ENCODE measurements around the gene HHIP.

HHIP gene

GRCh38 chr4:144644368-144645101, 1.4 kb upstream of the HHIP start:
- H3K4me1 ChIP-seq (ENCODE audit: control insufficient read depth, insufficient read depth, low read length, poor library complexity, severe bottlenecking): peaks cover 4% of the 10 kb centered on the region
- H3K27me3 ChIP-seq (replicated peaks; ENCODE audit: control insufficient read depth, insufficient read depth, low read length, poor library complexity, severe bottlenecking): peaks cover 8% of the 10 kb centered on the region
- no peak overlapping the region for H3K4me3 ChIP-seq (ENCODE audit: insufficient read depth, low read depth, low read length, poor library complexity, severe bottlenecking)
- DNase-seq: no peak
- H3K9me3 ChIP-seq (ENCODE audit: control insufficient read depth, low read length): no peaks in the 10 kb centered on the region
- no peaks in the 10 kb centered on the region for H3K36me3 ChIP-seq (ENCODE audit: control insufficient read depth, insufficient read depth, low read length)
- no peak overlapping the region for H3K27ac ChIP-seq (ENCODE audit: insufficient read depth, low read length, poor library complexity, severe bottlenecking)

GRCh38 chr4:144645102-144645630, 790 bp upstream of the HHIP start:
- no peak overlapping the region for H3K27ac ChIP-seq (ENCODE audit: insufficient read depth, low read length, poor library complexity, severe bottlenecking)
- peaks cover 8% of the 10 kb centered on the region for H3K27me3 ChIP-seq (replicated peaks; ENCODE audit: control insufficient read depth, insufficient read depth, low read length, poor library complexity, severe bottlenecking)
- no peak for DNase-seq
- no peaks in the 10 kb centered on the region for H3K36me3 ChIP-seq (ENCODE audit: control insufficient read depth, insufficient read depth, low read length)
- no peaks in the 10 kb centered on the region for H3K9me3 ChIP-seq (ENCODE audit: control insufficient read depth, low read length)
- H3K4me3 ChIP-seq (ENCODE audit: insufficient read depth, low read depth, low read length, poor library complexity, severe bottlenecking): no peak overlapping the region
- H3K4me1 ChIP-seq (ENCODE audit: control insufficient read depth, insufficient read depth, low read length, poor library complexity, severe bottlenecking): peaks cover 4% of the 10 kb centered on the region

- H3K27ac ChIP-seq (ENCODE audit: insufficient read depth, low read length, poor library complexity, severe bottlenecking): no peak overlapping the region
- H3K4me3 ChIP-seq (ENCODE audit: insufficient read depth, low read depth, low read length, poor library complexity, severe bottlenecking): no peak overlapping the region
- H3K27me3 ChIP-seq (replicated peaks; ENCODE audit: control insufficient read depth, insufficient read depth, low read length, poor library complexity, severe bottlenecking): peaks cover 8% of the 10 kb centered on the region
- H3K36me3 ChIP-seq (ENCODE audit: control insufficient read depth, insufficient read depth, low read length): no peaks in the 10 kb centered on the region
- H3K9me3 ChIP-seq (ENCODE audit: control insufficient read depth, low read length): no peaks in the 10 kb centered on the region
- DNase-seq: no peak
- peaks cover 4% of the 10 kb centered on the region for H3K4me1 ChIP-seq (ENCODE audit: control insufficient read depth, insufficient read depth, low read length, poor library complexity, severe bottlenecking)
Observed at GRCh38 chr4:144646523-144647094, 653 bp downstream of the HHIP start.

- H3K27me3 ChIP-seq (replicated peaks; ENCODE audit: control insufficient read depth, insufficient read depth, low read length, poor library complexity, severe bottlenecking): peaks cover 8% of the 10 kb centered on the region
- DNase-seq: no peak
- peaks cover 4% of the 10 kb centered on the region for H3K4me1 ChIP-seq (ENCODE audit: control insufficient read depth, insufficient read depth, low read length, poor library complexity, severe bottlenecking)
- no peak overlapping the region for H3K4me3 ChIP-seq (ENCODE audit: insufficient read depth, low read depth, low read length, poor library complexity, severe bottlenecking)
- H3K36me3 ChIP-seq (ENCODE audit: control insufficient read depth, insufficient read depth, low read length): no peaks in the 10 kb centered on the region
- H3K27ac ChIP-seq (ENCODE audit: insufficient read depth, low read length, poor library complexity, severe bottlenecking): no peak overlapping the region
- H3K9me3 ChIP-seq (ENCODE audit: control insufficient read depth, low read length): no peaks in the 10 kb centered on the region
Observed at GRCh38 chr4:144647095-144647561, 1.2 kb downstream of the HHIP start.

GRCh38 chr4:144647590-144647989, 1.6 kb downstream of the HHIP start:
- no peak overlapping the region for H3K4me3 ChIP-seq (ENCODE audit: insufficient read depth, low read depth, low read length, poor library complexity, severe bottlenecking)
- no peak overlapping the region for H3K27ac ChIP-seq (ENCODE audit: insufficient read depth, low read length, poor library complexity, severe bottlenecking)

GRCh38 chr4:144648042-144648441, 2.1 kb downstream of the HHIP start:
- DNase-seq: no peak
- Histone ChIP-seq H3K4me3 (ENCODE audit: insufficient read depth, low read depth, low read length, poor library complexity, severe bottlenecking) (no peak overlapping the region), H3K4me1 (ENCODE audit: control insufficient read depth, insufficient read depth, low read length, poor library complexity, severe bottlenecking) (peaks cover 4% of the 10 kb centered on the region), H3K27me3 (replicated peaks; ENCODE audit: control insufficient read depth, insufficient read depth, low read length, poor library complexity, severe bottlenecking) (peaks cover 8% of the 10 kb centered on the region), H3K36me3 (ENCODE audit: control insufficient read depth, insufficient read depth, low read length) (no peaks in the 10 kb centered on the region), H3K27ac (ENCODE audit: insufficient read depth, low read length, poor library complexity, severe bottlenecking) (no peak overlapping the region), H3K9me3 (ENCODE audit: control insufficient read depth, low read length) (no peaks in the 10 kb centered on the region)

More at GRCh38 chr4:144647590-144647989, 1.6 kb downstream of the HHIP start:
- Histone ChIP-seq H3K27me3 (replicated peaks; ENCODE audit: control insufficient read depth, insufficient read depth, low read length, poor library complexity, severe bottlenecking) (peaks cover 8% of the 10 kb centered on the region), H3K9me3 (ENCODE audit: control insufficient read depth, low read length) (no peaks in the 10 kb centered on the region), H3K4me1 (ENCODE audit: control insufficient read depth, insufficient read depth, low read length, poor library complexity, severe bottlenecking) (peaks cover 4% of the 10 kb centered on the region), H3K36me3 (ENCODE audit: control insufficient read depth, insufficient read depth, low read length) (no peaks in the 10 kb centered on the region)
- no peak for DNase-seq

GRCh38 chr4:144649646-144650045, 3.7 kb downstream of the HHIP start:
- Histone ChIP-seq H3K27me3 (replicated peaks; ENCODE audit: control insufficient read depth, insufficient read depth, low read length, poor library complexity, severe bottlenecking) (peaks cover 8% of the 10 kb centered on the region), H3K27ac (ENCODE audit: insufficient read depth, low read length, poor library complexity, severe bottlenecking) (no peak overlapping the region), H3K9me3 (ENCODE audit: control insufficient read depth, low read length) (no peaks in the 10 kb centered on the region), H3K36me3 (ENCODE audit: control insufficient read depth, insufficient read depth, low read length) (no peaks in the 10 kb centered on the region), H3K4me1 (ENCODE audit: control insufficient read depth, insufficient read depth, low read length, poor library complexity, severe bottlenecking) (peaks cover 4% of the 10 kb centered on the region), H3K4me3 (ENCODE audit: insufficient read depth, low read depth, low read length, poor library complexity, severe bottlenecking) (no peak overlapping the region)
- no peak for DNase-seq

- H3K27ac ChIP-seq (ENCODE audit: insufficient read depth, low read length, poor library complexity, severe bottlenecking): no peak overlapping the region
- peaks cover 2% of the 10 kb centered on the region for H3K27me3 ChIP-seq (replicated peaks; ENCODE audit: control insufficient read depth, insufficient read depth, low read length, poor library complexity, severe bottlenecking)
- no peaks in the 10 kb centered on the region for H3K9me3 ChIP-seq (ENCODE audit: control insufficient read depth, low read length)
- no peaks in the 10 kb centered on the region for H3K36me3 ChIP-seq (ENCODE audit: control insufficient read depth, insufficient read depth, low read length)
- no peak overlapping the region for H3K4me3 ChIP-seq (ENCODE audit: insufficient read depth, low read depth, low read length, poor library complexity, severe bottlenecking)
- peaks cover 4% of the 10 kb centered on the region for H3K4me1 ChIP-seq (ENCODE audit: control insufficient read depth, insufficient read depth, low read length, poor library complexity, severe bottlenecking)
- no peak for DNase-seq
Observed at GRCh38 chr4:144650311-144651005, 4.5 kb downstream of the HHIP start.

GRCh38 chr4:144653781-144654545, 8.0 kb downstream of the HHIP start:
- DNase-seq: no peak
- no peaks in the 10 kb centered on the region for H3K36me3 ChIP-seq (ENCODE audit: control insufficient read depth, insufficient read depth, low read length)
- H3K9me3 ChIP-seq (ENCODE audit: control insufficient read depth, low read length): no peaks in the 10 kb centered on the region
- no peak overlapping the region for H3K4me3 ChIP-seq (ENCODE audit: insufficient read depth, low read depth, low read length, poor library complexity, severe bottlenecking)
- H3K4me1 ChIP-seq (ENCODE audit: control insufficient read depth, insufficient read depth, low read length, poor library complexity, severe bottlenecking): no peaks in the 10 kb centered on the region
- no peak overlapping the region for H3K27ac ChIP-seq (ENCODE audit: insufficient read depth, low read length, poor library complexity, severe bottlenecking)
- no peaks in the 10 kb centered on the region for H3K27me3 ChIP-seq (replicated peaks; ENCODE audit: control insufficient read depth, insufficient read depth, low read length, poor library complexity, severe bottlenecking)
